Measurements from ENCODE around the gene BCL2L13.

DNA sequence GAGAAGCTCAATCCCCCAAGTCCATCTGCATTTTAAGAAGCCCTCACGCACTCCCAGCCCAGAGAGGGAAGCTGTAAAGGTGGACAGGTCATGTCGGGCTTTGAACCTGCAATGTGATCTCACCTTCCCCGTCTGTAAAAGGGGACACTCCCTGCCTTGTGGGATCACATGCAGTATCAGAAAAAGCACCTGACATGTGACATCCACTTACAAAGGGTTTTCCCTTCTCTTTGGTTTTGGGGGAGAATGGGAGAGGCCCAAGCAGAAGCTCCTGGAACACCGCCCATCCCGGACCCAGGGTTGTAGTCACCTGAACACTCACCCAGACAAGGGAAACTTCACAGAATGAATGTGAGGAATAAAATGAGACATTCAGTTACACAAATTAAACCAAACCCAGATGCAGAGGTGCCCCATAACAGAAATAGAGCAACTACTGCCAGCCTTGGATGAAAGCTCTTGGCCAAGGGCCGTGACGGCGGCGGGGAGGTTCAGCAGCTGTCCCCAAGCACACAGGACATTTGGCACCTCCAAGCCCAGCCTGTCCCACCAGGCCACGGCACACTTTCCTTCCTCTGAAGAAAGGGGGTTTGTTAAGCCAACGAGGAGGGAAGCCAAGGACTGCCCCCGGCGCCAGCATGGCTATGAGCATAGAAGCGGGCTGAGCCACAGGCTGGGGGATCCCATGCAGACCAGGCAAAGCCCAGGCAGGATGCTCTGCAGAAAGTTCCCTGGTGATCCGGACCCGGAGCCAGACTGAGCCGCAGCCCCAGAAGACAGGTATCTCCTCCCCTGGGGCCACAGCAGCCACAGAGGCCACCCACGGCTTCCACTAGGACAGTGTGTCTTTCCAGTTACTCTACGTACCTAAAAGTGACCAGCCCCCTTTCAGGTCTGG is 131.9 kb downstream of the BCL2L13 start:
- no peak for TF ChIP-seq FOXA1 (IDR thresholded peaks at IDR 0.05)
- TF ChIP-seq ZNF384 (IDR thresholded peaks at IDR 0.05) = no peak
- no peak for TF ChIP-seq BHLHE40 (IDR thresholded peaks at IDR 0.05; ENCODE audit: borderline replicate concordance)
- TF ChIP-seq L3MBTL2 (conservative IDR thresholded peaks at IDR 0.05) = no peak
- no peak for TF ChIP-seq SP1 (IDR thresholded peaks at IDR 0.05)
- TF ChIP-seq FOXM1 (IDR thresholded peaks at IDR 0.05; ENCODE audit: borderline replicate concordance) = no peak
- no peak for TF ChIP-seq ELF4 (IDR thresholded peaks at IDR 0.05)
- TF ChIP-seq CTBP1 (IDR thresholded peaks at IDR 0.05; ENCODE audit: borderline replicate concordance) = no peak
- TF ChIP-seq, protein P1, sequence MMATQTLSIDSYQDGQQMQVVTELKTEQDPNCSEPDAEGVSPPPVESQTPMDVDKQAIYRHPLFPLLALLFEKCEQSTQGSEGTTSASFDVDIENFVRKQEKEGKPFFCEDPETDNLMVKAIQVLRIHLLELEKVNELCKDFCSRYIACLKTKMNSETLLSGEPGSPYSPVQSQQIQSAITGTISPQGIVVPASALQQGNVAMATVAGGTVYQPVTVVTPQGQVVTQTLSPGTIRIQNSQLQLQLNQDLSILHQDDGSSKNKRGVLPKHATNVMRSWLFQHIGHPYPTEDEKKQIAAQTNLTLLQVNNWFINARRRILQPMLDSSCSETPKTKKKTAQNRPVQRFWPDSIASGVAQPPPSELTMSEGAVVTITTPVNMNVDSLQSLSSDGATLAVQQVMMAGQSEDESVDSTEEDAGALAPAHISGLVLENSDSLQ (IDR thresholded peaks at IDR 0.05) = no peak
- TF ChIP-seq SUZ12 (IDR thresholded peaks at IDR 0.05) = no peak
- TF ChIP-seq TARDBP (IDR thresholded peaks at IDR 0.05) = no peak

Data from HEK293T (cell line).